Measurements from ENCODE around the gene FUBP1. TPM values are rescaled to one million over a fixed set of nuclear protein-coding genes. Genes with fewer than 3 reads are reported as not detected.

Gene FUBP1
- total RNA-seq, 1 donor from 2014 or later: 103 TPM

- DNase-seq (ENCODE audit: low read depth): no peak
- H3K36me3 ChIP-seq (ENCODE audit: control insufficient read depth, insufficient read depth, low read length): peaks cover 8% of the 10 kb centered on the region
- TF ChIP-seq CTCF (IDR thresholded peaks at IDR 0.05; ENCODE audit: insufficient read depth, low read length, severe bottlenecking): no peak
- H3K27me3 ChIP-seq (ENCODE audit: control insufficient read depth, insufficient read depth, low read length): no peaks in the 10 kb centered on the region
- no peak for FAIRE-seq
- no peak overlapping the region for H3K4me3 ChIP-seq (ENCODE audit: low read depth, low read length)
These were observed 27.5 kb downstream of the FUBP1 start for GRCh38 chr1:77951328-77951727.

GRCh38 chr1:77950873-77951272, 28.0 kb downstream of the FUBP1 start:
- DNase-seq (ENCODE audit: low read depth): no peak
- FAIRE-seq: no peak
- H3K36me3 ChIP-seq (ENCODE audit: control insufficient read depth, insufficient read depth, low read length): peaks cover 9% of the 10 kb centered on the region
- TF ChIP-seq CTCF (IDR thresholded peaks at IDR 0.05; ENCODE audit: insufficient read depth, low read length, severe bottlenecking): no peak
- no peak overlapping the region for H3K4me3 ChIP-seq (ENCODE audit: low read depth, low read length)
- H3K27me3 ChIP-seq (ENCODE audit: control insufficient read depth, insufficient read depth, low read length): no peaks in the 10 kb centered on the region

- TF ChIP-seq CTCF (IDR thresholded peaks at IDR 0.05; ENCODE audit: insufficient read depth, low read length, severe bottlenecking): peak; percentile 8
- H3K4me3 ChIP-seq (ENCODE audit: low read depth, low read length): no peak overlapping the region
- H3K27me3 ChIP-seq (ENCODE audit: control insufficient read depth, insufficient read depth, low read length): no peaks in the 10 kb centered on the region
- DNase-seq (ENCODE audit: low read depth) (peak; percentile 15), FAIRE-seq (no peak)
- H3K36me3 ChIP-seq (ENCODE audit: control insufficient read depth, insufficient read depth, low read length): peaks cover 10% of the 10 kb centered on the region
These were observed 29.9 kb downstream of the FUBP1 start for GRCh38 chr1:77948841-77949424.

- Histone ChIP-seq H3K4me3 (ENCODE audit: low read depth, low read length) (no peak overlapping the region), H3K27me3 (ENCODE audit: control insufficient read depth, insufficient read depth, low read length) (no peaks in the 10 kb centered on the region), H3K36me3 (ENCODE audit: control insufficient read depth, insufficient read depth, low read length) (peaks cover 6% of the 10 kb centered on the region)
- FAIRE-seq (no peak), DNase-seq (ENCODE audit: low read depth) (no peak)
- TF ChIP-seq CTCF (IDR thresholded peaks at IDR 0.05; ENCODE audit: insufficient read depth, low read length, severe bottlenecking): no peak
These were observed 33.5 kb downstream of the FUBP1 start for GRCh38 chr1:77945345-77945744.

GRCh38 chr1:77942400-77943140, 36.3 kb downstream of the FUBP1 start:
- Histone ChIP-seq H3K36me3 (ENCODE audit: control insufficient read depth, insufficient read depth, low read length) (peaks cover 6% of the 10 kb centered on the region), H3K4me3 (ENCODE audit: low read depth, low read length) (no peak overlapping the region), H3K27me3 (ENCODE audit: control insufficient read depth, insufficient read depth, low read length) (no peaks in the 10 kb centered on the region)
- DNase-seq (ENCODE audit: low read depth): no peak
- FAIRE-seq: no peak
- TF ChIP-seq CTCF (IDR thresholded peaks at IDR 0.05; ENCODE audit: insufficient read depth, low read length, severe bottlenecking): no peak

Measured in bronchial epithelial cell (primary cell).